GM19455 (cell line): ENCODE results near the gene YIF1A.
A peak's percentile ranks its signal among the peaks of the same experiment; 100 is the strongest.

ENCODE experiments used
- ATAC-seq: cut with Tn5 transposase; IDR thresholded peaks from one replicate; pipeline ENCODE4 v1.9.1; 2021; ENCODE audit not compliant: unreplicated experiment

The YIF1A gene

GRCh38 chr11:66288671-66289547 lies at the start of gene YIF1A:
Gene YIF1A (minus strand): TSS chr11:66289143. CDS start chr11:66288985, 158 bp downstream.
- ATAC-seq: peak; percentile 85

DNA sequence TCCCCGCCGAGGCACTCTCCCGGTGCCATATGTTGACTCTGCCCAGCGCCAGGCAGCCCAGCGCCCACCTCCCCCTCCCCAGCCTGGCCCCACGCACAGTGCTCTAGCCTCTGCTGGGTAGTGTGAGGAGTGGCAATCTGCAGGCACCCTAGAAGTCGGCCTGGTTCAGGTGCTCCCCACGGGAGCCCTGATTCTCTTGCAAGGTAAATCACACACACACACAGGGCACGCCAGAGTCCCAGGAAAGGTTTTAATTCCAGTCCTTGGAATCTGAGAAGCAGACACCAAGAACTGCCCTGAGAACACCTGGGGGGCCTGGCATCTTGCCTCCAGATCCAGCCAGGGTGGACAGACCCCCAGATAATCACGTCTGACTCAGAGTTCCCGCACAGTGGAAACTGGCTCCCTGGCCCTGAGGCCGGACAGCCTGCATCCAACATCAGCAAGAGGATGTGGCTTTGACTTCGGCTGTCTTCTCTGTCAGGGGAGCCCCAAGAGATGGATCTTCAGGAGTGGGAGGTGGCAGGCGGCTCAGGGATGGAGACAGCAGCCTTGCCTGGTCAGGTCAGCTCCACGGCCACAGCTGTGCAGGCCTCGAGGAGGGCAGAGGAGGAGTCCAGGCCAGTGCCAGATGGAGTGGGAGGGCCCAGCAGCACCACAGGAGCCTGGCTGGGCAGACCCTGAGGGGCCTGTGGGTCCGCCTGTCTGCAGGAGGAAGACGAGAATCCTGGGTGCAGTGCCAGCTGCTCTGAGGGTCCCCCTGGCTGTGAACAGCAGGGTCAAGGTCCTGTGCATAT lies 48.4 kb upstream of the YIF1A start:
- no peak for ATAC-seq

- ATAC-seq: peak; percentile 54
Measured at GRCh38 chr11:66336234-66337102, 47.5 kb upstream of the YIF1A start, which contains the start of gene RIN1. Gene RIN1 (minus strand): TSS chr11:66336434. CDS start chr11:66336402, 32 bp downstream.

DNA sequence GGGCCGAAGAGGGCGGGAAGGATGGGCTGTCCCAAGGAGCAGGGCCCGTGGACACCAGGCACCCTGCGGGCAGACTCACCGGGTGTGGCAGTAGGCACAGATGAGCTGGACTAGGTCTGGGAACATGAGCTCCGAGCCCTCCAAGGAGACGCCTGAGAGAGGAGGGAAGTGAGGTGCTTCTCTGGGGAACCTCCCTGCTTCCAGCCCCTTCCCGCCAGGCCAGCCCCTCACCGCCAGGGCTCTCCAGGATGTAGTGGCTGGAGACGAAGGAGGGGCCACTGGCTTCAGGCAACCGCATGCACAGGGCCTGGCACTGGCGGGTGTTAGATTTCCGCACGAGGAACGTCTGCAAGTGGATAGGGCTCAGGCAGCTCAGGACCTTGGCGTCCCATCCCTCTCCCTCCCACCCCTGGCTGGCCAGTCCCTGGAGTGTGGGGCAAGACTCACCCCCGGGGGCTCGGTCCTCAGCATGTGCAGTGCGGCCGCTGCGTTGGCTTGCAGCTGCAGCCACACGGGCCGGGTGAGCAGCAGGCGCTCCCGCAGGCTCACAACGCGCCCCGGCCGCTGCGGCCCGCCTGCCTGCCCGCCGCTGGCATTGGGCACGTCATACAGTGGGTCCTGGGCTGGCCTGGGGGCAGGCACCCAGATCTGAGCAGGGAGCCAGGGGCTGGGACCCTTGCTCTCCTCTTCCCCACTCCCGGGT lies 46.7 kb upstream of the YIF1A start:
- no peak for ATAC-seq

DNA sequence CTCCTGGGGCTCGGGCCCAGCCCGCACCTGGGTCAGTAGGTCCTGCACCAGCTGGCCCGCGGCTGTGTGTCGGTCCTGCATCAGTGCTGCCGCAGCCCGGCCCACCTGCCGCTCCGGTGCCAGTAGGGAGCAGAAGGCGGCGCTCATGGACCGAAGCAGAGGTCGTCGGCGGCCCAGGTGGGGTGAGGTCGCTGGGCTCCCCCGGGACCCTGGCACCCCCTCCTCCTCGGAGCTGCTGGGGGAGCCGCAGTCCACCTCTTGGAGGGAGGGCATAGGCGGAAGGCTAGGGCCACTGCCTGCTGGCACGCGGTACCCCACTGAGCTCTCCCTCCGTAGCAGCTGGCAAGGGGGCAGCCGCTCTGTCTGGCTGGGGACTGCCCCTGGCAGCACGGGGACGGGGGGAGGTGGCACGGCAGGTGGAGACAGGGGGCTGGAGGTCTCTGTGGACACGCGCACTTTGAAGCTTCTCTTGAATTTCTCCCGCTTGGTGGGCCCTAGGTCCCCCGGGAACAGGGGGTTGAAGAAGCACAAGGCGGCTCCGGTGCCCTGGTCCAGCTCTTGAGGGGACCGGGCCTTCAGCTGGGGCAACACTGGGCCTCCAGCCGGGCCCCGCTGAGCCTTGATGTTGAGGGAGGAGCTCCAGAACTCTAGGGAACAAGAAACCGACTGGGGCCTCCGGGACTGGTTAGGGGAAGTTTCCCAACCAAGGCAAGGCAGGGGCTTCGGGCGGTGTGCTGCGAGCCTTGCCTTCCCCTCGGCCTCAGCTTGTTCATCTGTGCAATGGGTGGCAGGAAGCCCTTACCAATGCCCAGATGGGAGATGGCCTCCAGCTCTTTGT lies 45.9 kb upstream of the YIF1A start:
- no peak for ATAC-seq

GRCh38 chr11:66333896-66334604 lies 45.1 kb upstream of the YIF1A start:
- ATAC-seq: no peak

- ATAC-seq: no peak
Measured at GRCh38 chr11:66333220-66333877, 44.4 kb upstream of the YIF1A start.

DNA sequence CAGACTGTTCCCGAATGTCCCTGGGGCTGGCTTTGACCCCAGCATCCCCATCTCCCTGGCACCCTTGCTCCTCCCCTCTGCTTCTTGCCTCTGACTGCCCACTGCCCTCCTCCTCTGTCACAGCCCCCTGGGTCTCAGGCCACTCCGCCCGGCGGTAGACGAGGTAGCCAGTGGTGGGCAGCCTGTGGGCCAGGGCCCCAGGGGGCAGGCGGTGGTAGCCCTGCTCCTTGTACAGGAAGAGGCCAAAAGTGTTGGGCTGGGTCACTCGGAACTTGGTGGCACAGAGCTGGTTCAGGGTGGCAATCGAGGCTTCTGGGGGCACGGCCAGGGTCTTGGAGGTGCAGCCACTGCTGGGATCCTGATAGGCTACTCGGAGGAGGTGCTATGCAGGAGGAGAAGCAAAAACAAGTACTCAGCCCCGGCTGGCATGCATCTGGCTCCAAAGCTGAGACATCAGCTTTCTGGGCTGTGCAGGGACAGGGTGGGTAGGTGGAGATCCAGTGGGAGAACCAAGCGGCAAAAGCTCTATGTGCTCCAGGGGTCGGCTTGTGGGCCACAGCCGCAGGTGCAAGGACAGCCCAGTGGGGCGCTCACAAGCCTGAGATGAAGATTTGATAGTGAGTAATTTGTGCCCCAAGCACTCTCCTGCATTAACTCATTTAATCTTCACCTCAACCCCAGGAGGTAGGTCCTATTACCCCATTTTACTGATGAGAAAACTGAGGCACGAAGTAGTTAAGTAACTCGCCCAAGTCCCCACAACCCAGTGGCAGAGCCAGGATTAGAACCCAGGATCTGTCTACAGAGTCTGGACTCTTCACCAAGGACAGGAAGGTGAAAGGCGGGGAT lies 43.7 kb upstream of the YIF1A start:
- no peak for ATAC-seq

- no peak for ATAC-seq
Measured at GRCh38 chr11:66331542-66332370, 42.8 kb upstream of the YIF1A start.

DNA sequence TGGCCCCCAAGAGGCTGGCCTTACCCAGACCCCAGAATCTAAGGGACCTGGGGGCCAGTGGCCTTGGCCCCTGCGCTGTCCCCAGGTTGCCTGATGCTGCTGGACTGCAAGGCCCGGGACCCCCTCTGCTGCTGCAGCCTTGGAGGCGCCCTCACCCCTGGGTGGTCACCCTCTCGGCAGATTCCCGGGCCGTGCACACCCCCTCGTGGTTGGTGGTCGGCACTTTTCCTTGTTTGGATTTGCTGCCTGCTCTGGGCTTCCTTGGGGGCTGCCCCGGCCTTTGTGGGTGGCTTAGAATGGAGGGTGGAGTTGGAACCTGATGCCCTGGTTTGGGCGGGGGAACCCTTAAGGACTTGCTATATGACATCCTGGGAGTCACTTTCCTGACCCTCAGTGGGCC lies 42.0 kb upstream of the YIF1A start:
- no peak for ATAC-seq

DNA sequence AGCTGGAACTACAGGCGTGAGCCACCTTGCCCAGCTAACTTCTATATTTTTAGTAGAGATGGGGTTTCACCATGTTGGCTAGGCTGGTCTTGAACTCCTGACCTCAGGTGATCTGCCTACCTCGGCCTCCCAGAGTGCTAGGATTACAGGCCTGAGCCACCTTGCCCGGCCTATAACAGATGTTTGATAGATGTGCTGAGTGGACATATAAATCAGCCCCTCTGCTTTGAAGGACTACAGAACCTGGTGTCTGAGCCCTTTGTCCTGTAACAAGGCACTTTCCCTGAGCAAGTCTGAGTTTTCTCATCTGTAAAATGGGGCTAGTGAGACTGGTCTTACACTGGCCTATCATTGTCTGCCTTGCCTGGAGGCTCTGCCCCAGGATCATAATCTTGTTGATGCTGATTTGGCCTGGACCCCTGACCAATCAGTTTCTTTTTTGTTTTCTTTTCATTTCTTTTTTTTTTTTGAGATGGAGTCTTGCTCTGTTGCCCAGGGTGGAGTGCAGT lies 40.3 kb upstream of the YIF1A start:
- no peak for ATAC-seq

GRCh38 chr11:66328302-66329144 lies 39.6 kb upstream of the YIF1A start:
- peak; percentile 77 for ATAC-seq

GRCh38 chr11:66328031-66328301 lies 39.0 kb upstream of the YIF1A start:
- no peak for ATAC-seq

- no peak for ATAC-seq
Measured at GRCh38 chr11:66327171-66328030, 38.5 kb upstream of the YIF1A start.
